Measurements from ENCODE around the gene COL2A1. TPM values are rescaled to one million over a fixed set of nuclear protein-coding genes. Genes with fewer than 3 reads are reported as not detected.

The COL2A1 gene
- total and polyA plus RNA-seq, 8 donors: 2.2 to 14.5 (median 6.8) TPM; not detected in 2

GRCh38 chr12:47989023-47989417, 15.3 kb downstream of the COL2A1 start:
- no peaks in the 10 kb centered on the region for H3K36me3 ChIP-seq
- no peak overlapping the region for H3K4me3 ChIP-seq
- DNase-seq: no peak
- H3K27me3 ChIP-seq: peaks cover 0 to 4% (median 0%) of the 10 kb centered on the region in 3 donors
- intact Hi-C loops (cut with DNase I; ENCODE audit: low total_unique reads): no loop called here
- TF ChIP-seq POLR2A (IDR thresholded peaks at IDR 0.05) (no peak), EP300 (IDR thresholded peaks at IDR 0.05) (no peak), POLR2AphosphoS5 (IDR thresholded peaks at IDR 0.05) (no peak), CTCF (IDR thresholded peaks at IDR 0.05) (no peak)
- H3K27ac ChIP-seq: no peak overlapping the region
- 87 to 94% (median 91%) methylated on average over 8 of the region's 8 CpGs for WGBS, 5 donors
- H3K4me1 ChIP-seq: peaks cover 0 to 4% (median 0%) of the 10 kb centered on the region in 4 donors
- H3K9me3 ChIP-seq: no peaks in the 10 kb centered on the region

GRCh38 chr12:47988073-47989022, 15.9 kb downstream of the COL2A1 start:
- Histone ChIP-seq H3K27me3 (peaks cover 0 to 5% (median 0%) of the 10 kb centered on the region in 3 donors), H3K36me3 (no peaks in the 10 kb centered on the region), H3K9me3 (no peaks in the 10 kb centered on the region), H3K27ac (no peak overlapping the region), H3K4me3 (no peak overlapping the region), H3K4me1 (peaks cover 0 to 4% (median 0%) of the 10 kb centered on the region in 4 donors)
- intact Hi-C loops (cut with DNase I; ENCODE audit: low total_unique reads): no loop called here
- WGBS, 5 donors: 73 to 80% (median 75%) methylated on average over 15 of the region's 15 CpGs
- TF ChIP-seq CTCF (IDR thresholded peaks at IDR 0.05) (no peak), POLR2A (IDR thresholded peaks at IDR 0.05) (no peak), POLR2AphosphoS5 (IDR thresholded peaks at IDR 0.05) (no peak), EP300 (IDR thresholded peaks at IDR 0.05) (no peak)
- DNase-seq: no peak

GRCh38 chr12:47987411-47988072, 16.7 kb downstream of the COL2A1 start:
- H3K27me3 ChIP-seq: peaks cover 0 to 12% (median 0%) of the 10 kb centered on the region in 3 donors
- TF ChIP-seq EP300 (IDR thresholded peaks at IDR 0.05) (no peak), POLR2A (IDR thresholded peaks at IDR 0.05) (no peak), CTCF (IDR thresholded peaks at IDR 0.05) (no peak), POLR2AphosphoS5 (IDR thresholded peaks at IDR 0.05) (no peak)
- WGBS, 5 donors: 86 to 95% (median 91%) methylated on average over 14 of the region's 14 CpGs
- intact Hi-C loops (cut with DNase I; ENCODE audit: low total_unique reads): no loop called here
- no peak overlapping the region for H3K27ac ChIP-seq
- H3K36me3 ChIP-seq: no peaks in the 10 kb centered on the region
- no peak overlapping the region for H3K4me3 ChIP-seq
- no peaks in the 10 kb centered on the region for H3K9me3 ChIP-seq
- H3K4me1 ChIP-seq: peaks cover 0 to 4% (median 0%) of the 10 kb centered on the region in 4 donors
- no peak for DNase-seq

- WGBS, 5 donors: 80 to 94% (median 90%) methylated on average over 5 of the region's 5 CpGs
- DNase-seq: no peak
- Histone ChIP-seq H3K4me3 (no peak overlapping the region), H3K9me3 (no peaks in the 10 kb centered on the region), H3K4me1 (peaks cover 0 to 4% (median 0%) of the 10 kb centered on the region in 4 donors), H3K27ac (no peak overlapping the region), H3K36me3 (no peaks in the 10 kb centered on the region), H3K27me3 (peaks cover 0 to 19% (median 0%) of the 10 kb centered on the region in 3 donors)
- no peak for TF ChIP-seq EP300 (IDR thresholded peaks at IDR 0.05)
- no peak for TF ChIP-seq CTCF (IDR thresholded peaks at IDR 0.05)
- TF ChIP-seq POLR2A (IDR thresholded peaks at IDR 0.05): no peak
- TF ChIP-seq POLR2AphosphoS5 (IDR thresholded peaks at IDR 0.05): no peak
- intact Hi-C loops (cut with DNase I; ENCODE audit: low total_unique reads): no loop called here
Measured at GRCh38 chr12:47986832-47987231, 17.4 kb downstream of the COL2A1 start.

All from stomach (tissue), 9 donors.